Endothelial cell of umbilical vein (primary cell): ENCODE data around the gene PRRG2. TPM values are rescaled to one million over a fixed set of nuclear protein-coding genes. Genes with fewer than 3 reads are reported as not detected.

Experiments
- BruUV-seq: library from RNA; stranded (reverse); fragments of 400-500 nt; replicated peaks from 2 replicates; lab custom pipeline; 2021; lab: Mats Ljungman, UMichigan
- CTCF ChIA-PET: fragments of 300-600, 350-600 bp; sonication (Branson Sonifier 250); formaldehyde crosslinking; loops from one replicate; lab custom pipeline; 2021; ENCODE audit warnings: antibody characterized with exemption, inconsistent platforms; lab: Charles Lee
- POLR2A ChIA-PET: fragments of 300-600, 350-600 bp; sonication (Branson Sonifier 250); formaldehyde crosslinking; loops from one replicate; lab custom pipeline; 2021; ENCODE audit warnings: antibody characterized with exemption, inconsistent platforms; lab: Charles Lee
- DNase-seq: peaks from one replicate; pipeline ENCODE4 v3.0.0-alpha.2; 2011; ENCODE audit warnings: low read depth, low spot score
- FAIRE-seq: peaks from 2 replicates; lab custom pipeline; 2011; peaks lifted over from hg19 to GRCh38; lab: Jason Lieb, UNC
- H2AFZ ChIP-seq: 2 replicates; pipeline ENCODE4 v1.6.0; 2012; ENCODE audit warnings: low read depth, low read length, control low read depth, inconsistent platforms
- H3K27ac ChIP-seq: 2 replicates; pipeline ENCODE4 v1.5.1; 2011; ENCODE audit warnings: low read depth, mild to moderate bottlenecking, control low read depth, low read length, moderate library complexity; ENCODE audit not compliant: insufficient read depth
- H3K27me3 ChIP-seq, 2 experiments: 2 replicates each; pipeline versions ENCODE4 v1.6.0 to v1.6.1; 2011; ENCODE audit warnings: low read length in 2 of 2, mixed read lengths in 1 of 2; ENCODE audit not compliant: control insufficient read depth in 2 of 2, insufficient read depth in 2 of 2
- H3K36me3 ChIP-seq, 2 experiments: 2 replicates in 1 of 2; 3 replicates in 1 of 2; pipeline ENCODE4 v1.5.1; 2011; ENCODE audit warnings: low read length in 2 of 2, mild to moderate bottlenecking in 1 of 2, moderate library complexity in 1 of 2; ENCODE audit not compliant: control insufficient read depth in 2 of 2, insufficient read depth in 2 of 2; ENCODE audit errors: extremely low read depth in 1 of 2
- H3K4me1 ChIP-seq: 3 replicates; pipeline ENCODE4 v1.5.1; 2011; ENCODE audit warnings: mild to moderate bottlenecking, low read length; ENCODE audit not compliant: control insufficient read depth, insufficient read depth; ENCODE audit errors: extremely low read depth
- H3K4me2 ChIP-seq: 2 replicates; pipeline ENCODE4 v1.6.1; 2011; ENCODE audit warnings: low read length, control low read depth, mixed read lengths; ENCODE audit not compliant: insufficient read depth
- H3K4me3 ChIP-seq, 3 experiments: fragments of 200-600 bp in 1 of 3; sonication (generic), shearing (Covaris generic) in 1 of 3; replicated peaks in 1 of 3; 2 replicates each; pipeline ENCODE4 v1.5.1; 2011 to 2016; ENCODE audit warnings: control low read depth in 3 of 3, low read length in 3 of 3, mild to moderate bottlenecking in 2 of 3, inconsistent platforms in 1 of 3, low read depth in 1 of 3, moderate library complexity in 1 of 3; ENCODE audit not compliant: insufficient read depth in 1 of 3
- H3K79me2 ChIP-seq: 2 replicates; pipeline ENCODE4 v1.6.0; 2012; ENCODE audit warnings: low read length, inconsistent platforms; ENCODE audit not compliant: control insufficient read depth, insufficient read depth
- H3K9ac ChIP-seq: replicated peaks from 2 replicates; pipeline ENCODE3; 2011; ENCODE audit warnings: low read length, control low read depth; ENCODE audit not compliant: insufficient read depth; ENCODE audit errors: extremely low read depth
- H3K9me1 ChIP-seq: replicated peaks from 3 replicates; pipeline ENCODE4 v1.6.0; 2011; ENCODE audit warnings: mild to moderate bottlenecking, low read length; ENCODE audit not compliant: control insufficient read depth, insufficient read depth; ENCODE audit errors: extremely low read depth
- H3K9me3 ChIP-seq: replicated peaks from 2 replicates; pipeline ENCODE4 v1.5.1; 2012; ENCODE audit warnings: low read length, inconsistent platforms; ENCODE audit not compliant: control insufficient read depth, insufficient read depth
- H4K20me1 ChIP-seq: replicated peaks from 2 replicates; pipeline ENCODE3; 2011; ENCODE audit warnings: mild to moderate bottlenecking, low read length; ENCODE audit not compliant: control insufficient read depth, insufficient read depth; ENCODE audit errors: extremely low read depth
- MYC ChIP-seq: IDR thresholded peaks from one replicate; pipeline ENCODE4 v1.6.1; 2011; ENCODE audit warnings: mild to moderate bottlenecking, low read depth, low read length
- POLR2A ChIP-seq: IDR thresholded peaks from 2 replicates; pipeline ENCODE4 v1.6.1; 2012; ENCODE audit warnings: low read depth, mild to moderate bottlenecking, control low read depth, low read length
- POLR2AphosphoS5 ChIP-seq: IDR thresholded peaks from 2 replicates; pipeline ENCODE4 v1.6.1; 2012; ENCODE audit warnings: low read depth, mild to moderate bottlenecking, control low read depth, low read length, moderate library complexity; ENCODE audit not compliant: insufficient read depth
- dilution Hi-C: fragments of 300-500 bp; cut with MboI; formaldehyde crosslinking; loops from one replicate; pipeline ENCODE4 v1.15.0; 2019; ENCODE audit warnings: low sequenced_read_pairs; ENCODE audit not compliant: extremely low pct_ligation_motif_present
- intact Hi-C: fragments of 100-400 bp; cut with micrococcal nuclease; formaldehyde crosslinking; loops from one replicate; pipeline ENCODE4 v1.10.0; 2022
- polyA plus RNA-seq, 4 experiments: library from polyadenylated mRNA; depleted of rRNA in 3 of 4; stranded (reverse) in 3 of 4; unstranded in 1 of 4; fragments of >200 nt; gene quantifications; 2 replicates each; pipeline versions ENCODE4 v1.2.1 to v1.2.3, GENCODE V29; 2011 to 2012; ENCODE audit warnings: missing spikeins in 1 of 4
- total RNA-seq: library from RNA; stranded (reverse); gene quantifications from 2 replicates; pipeline ENCODE4 v1.2.3, GENCODE V29; 2021
- TF ChIP-seq, protein P1 (sequence below), 2 donors: IDR thresholded peaks; 1 replicate in 1 of 2; 2 replicates in 1 of 2; pipeline ENCODE4 v1.5.1; 2011; ENCODE audit warnings: low read length in 2 of 2, mild to moderate bottlenecking in 2 of 2, moderate library complexity in 2 of 2, control low read depth in 1 of 2, inconsistent platforms in 1 of 2, low read depth in 1 of 2; ENCODE audit not compliant: insufficient read depth in 1 of 2; ENCODE audit errors: extremely low read depth in 1 of 2

The PRRG2 gene
- total and polyA plus RNA-seq, 2 donors (not counting 3 experiments of a cell fraction or from before 2014, with no cell fraction given): 2.6 to 2.9 TPM

DNA sequence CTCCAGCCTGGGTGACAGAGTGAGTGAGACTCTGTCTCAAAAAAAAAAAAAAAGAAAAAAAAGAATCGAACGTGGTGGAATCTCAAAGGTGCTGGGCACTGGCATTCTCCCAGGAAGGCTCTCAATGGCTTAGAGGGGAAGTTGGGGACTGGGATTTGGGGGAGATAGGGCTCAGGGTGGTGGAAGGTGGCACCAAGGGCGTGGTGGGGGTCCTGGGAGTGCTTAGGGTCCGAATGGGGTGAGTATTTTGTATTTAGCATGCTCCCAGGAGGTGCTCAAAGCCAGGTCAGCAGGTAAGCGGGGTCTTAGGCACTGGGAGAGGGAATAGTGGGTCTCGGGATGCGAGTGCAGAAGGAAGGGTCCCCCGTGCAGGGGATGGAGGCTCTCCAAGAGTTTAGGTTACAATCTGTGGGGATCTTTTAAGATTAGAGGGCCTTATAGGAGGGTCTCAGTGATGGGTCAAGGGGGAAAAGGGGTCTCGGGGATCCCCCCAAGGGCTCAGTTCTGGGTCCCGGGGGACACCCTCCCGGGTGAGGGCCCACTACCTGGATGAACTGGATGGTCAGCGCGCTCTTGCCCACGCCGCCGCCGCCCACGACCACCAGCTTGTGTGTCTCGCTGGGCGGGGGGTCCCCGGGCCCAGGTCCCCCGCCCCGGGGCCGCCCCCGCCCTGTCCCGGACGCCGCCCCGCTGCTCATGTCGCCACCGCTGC lies 58.4 kb downstream of the PRRG2 start:
- peaks cover 33% of the 10 kb centered on the region for H3K4me1 ChIP-seq
- H3K4me3 ChIP-seq: peak overlapping the region; percentile 57 to 83 (median 72)
- peak overlapping the region; percentile 80 for H3K9ac ChIP-seq
- H3K36me3 ChIP-seq: peaks cover 0 to 2% of the 10 kb centered on the region in 2 experiments
- H2AFZ ChIP-seq: no peak overlapping the region
- peak overlapping the region; percentile 60 for H3K4me2 ChIP-seq
- POLR2A ChIA-PET: interaction anchor here (0.5 to 1.9 kb wide), 11 partner anchors 8 to 152 kb away, joined by 3 to 15 read pairs (median 6); partner anchors contain the start of genes AP2A1, NOSIP, PRMT1 and RPL13A
- peak; percentile 50 for TF ChIP-seq POLR2AphosphoS5
- no peak for TF ChIP-seq POLR2A
- TF ChIP-seq MYC: no peak
- TF ChIP-seq, protein P1, sequence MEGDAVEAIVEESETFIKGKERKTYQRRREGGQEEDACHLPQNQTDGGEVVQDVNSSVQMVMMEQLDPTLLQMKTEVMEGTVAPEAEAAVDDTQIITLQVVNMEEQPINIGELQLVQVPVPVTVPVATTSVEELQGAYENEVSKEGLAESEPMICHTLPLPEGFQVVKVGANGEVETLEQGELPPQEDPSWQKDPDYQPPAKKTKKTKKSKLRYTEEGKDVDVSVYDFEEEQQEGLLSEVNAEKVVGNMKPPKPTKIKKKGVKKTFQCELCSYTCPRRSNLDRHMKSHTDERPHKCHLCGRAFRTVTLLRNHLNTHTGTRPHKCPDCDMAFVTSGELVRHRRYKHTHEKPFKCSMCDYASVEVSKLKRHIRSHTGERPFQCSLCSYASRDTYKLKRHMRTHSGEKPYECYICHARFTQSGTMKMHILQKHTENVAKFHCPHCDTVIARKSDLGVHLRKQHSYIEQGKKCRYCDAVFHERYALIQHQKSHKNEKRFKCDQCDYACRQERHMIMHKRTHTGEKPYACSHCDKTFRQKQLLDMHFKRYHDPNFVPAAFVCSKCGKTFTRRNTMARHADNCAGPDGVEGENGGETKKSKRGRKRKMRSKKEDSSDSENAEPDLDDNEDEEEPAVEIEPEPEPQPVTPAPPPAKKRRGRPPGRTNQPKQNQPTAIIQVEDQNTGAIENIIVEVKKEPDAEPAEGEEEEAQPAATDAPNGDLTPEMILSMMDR (IDR thresholded peaks at IDR 0.05; ENCODE audit: extremely low read depth in 1 of 2, insufficient read depth in 1 of 2, low read depth in 1 of 2, low read length in 2 of 2): no peak
- no peaks in the 10 kb centered on the region for H3K27me3 ChIP-seq
- no peak for DNase-seq
- no peaks in the 10 kb centered on the region for H3K9me1 ChIP-seq
- CTCF ChIA-PET: interaction anchor here (0.7 to 1.5 kb wide), 8 partner anchors 8 to 42 kb away, joined by 3 to 11 read pairs (median 4); no protein-coding TSS in a partner anchor
- BruUV-seq: TSS peak; percentile 8
- H3K9me3 ChIP-seq: no peaks in the 10 kb centered on the region
- peak overlapping the region; percentile 56 for H3K27ac ChIP-seq
- dilution Hi-C loops: no loop called here
- FAIRE-seq: no peak
- peaks cover 38% of the 10 kb centered on the region for H3K79me2 ChIP-seq
- intact Hi-C loops: loop anchor here (1.0 to 5.0 kb wide), 11 partner anchors 26 to 289 kb away; partner anchors contain the start of genes AKT1S1, ALDH16A1, ATF5 and BCL2L12
- H4K20me1 ChIP-seq: no peaks in the 10 kb centered on the region
